RWPE2 (cell line): ENCODE results near the gene TSPAN18.

Experiments
- ATAC-seq: fragments of 200-7000 bp; cut with Tn5 transposase; 3 replicates; pipeline ENCODE4 v1.9.1; 2021; ENCODE audit warnings: low read depth
- DNase-seq: peaks from one replicate; pipeline ENCODE4 v3.0.0-alpha.2; 2020; ENCODE audit warnings: low spot score
- H3K27ac ChIP-seq: fragments of 450-650 bp; 2 replicates; pipeline ENCODE4 v1.5.1; 2017; ENCODE audit warnings: mild to moderate bottlenecking; ENCODE audit not compliant: poor library complexity, severe bottlenecking
- H3K27me3 ChIP-seq: fragments of 250-450 bp; sonication (Bioruptor Pico); 2 replicates; pipeline ENCODE4 v1.5.1; 2021; ENCODE audit warnings: mild to moderate bottlenecking, moderate library complexity; ENCODE audit not compliant: insufficient read depth, poor library complexity, severe bottlenecking
- H3K36me3 ChIP-seq: fragments of 250-450 bp; sonication (Bioruptor Pico); 2 replicates; pipeline ENCODE4 v1.5.1; 2020; ENCODE audit warnings: low read depth, mild to moderate bottlenecking, moderate library complexity
- H3K4me1 ChIP-seq: fragments of 250-450 bp; sonication (Bioruptor Pico); 2 replicates; pipeline ENCODE4 v1.5.1; 2021; ENCODE audit warnings: mild to moderate bottlenecking, moderate library complexity; ENCODE audit not compliant: insufficient read depth, poor library complexity, severe bottlenecking
- H3K4me3 ChIP-seq: fragments of 250-450 bp; sonication (Bioruptor Pico); 2 replicates; pipeline ENCODE4 v1.5.1; 2021; ENCODE audit warnings: mild to moderate bottlenecking, moderate library complexity; ENCODE audit not compliant: severe bottlenecking
- H3K9me3 ChIP-seq: fragments of 250-450 bp; sonication (Bioruptor Pico); 2 replicates; pipeline ENCODE4 v1.5.1; 2021; ENCODE audit warnings: mild to moderate bottlenecking, moderate library complexity; ENCODE audit not compliant: severe bottlenecking
- CTCF ChIP-seq: fragments of 450-650 bp; IDR thresholded peaks from one replicate; pipeline ENCODE4 v1.5.1; 2017; ENCODE audit warnings: mild to moderate bottlenecking, moderate library complexity; ENCODE audit not compliant: poor library complexity, severe bottlenecking

Gene TSPAN18

GRCh38 chr11:44826922-44827643, 100.3 kb downstream of the TSPAN18 start:
- no peak for ATAC-seq

DNA sequence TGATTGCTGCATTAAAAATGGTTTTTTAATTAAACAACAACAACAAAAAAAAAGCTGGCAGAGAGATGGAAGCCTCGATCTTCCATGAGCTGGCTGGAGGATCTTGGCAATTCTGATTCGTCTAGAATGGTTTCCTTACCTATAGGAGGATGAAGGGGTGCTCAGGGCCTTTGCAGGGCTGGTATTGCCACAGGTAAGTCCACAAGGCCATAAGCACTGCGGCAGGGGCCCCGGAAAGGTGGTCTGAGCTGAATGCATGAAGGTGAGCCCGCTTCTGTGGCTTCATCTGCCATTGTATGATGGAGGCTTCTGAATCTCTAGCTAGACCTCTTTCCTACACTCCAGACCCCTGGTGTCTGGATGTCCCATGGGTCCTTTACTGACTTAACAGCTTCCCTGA, 101.5 kb downstream of the TSPAN18 start:
- Histone ChIP-seq H3K27ac (no peak overlapping the region), H3K4me3 (no peak overlapping the region), H3K27me3 (no peaks in the 10 kb centered on the region), H3K4me1 (no peaks in the 10 kb centered on the region), H3K9me3 (no peaks in the 10 kb centered on the region), H3K36me3 (no peaks in the 10 kb centered on the region)
- DNase-seq (no peak), ATAC-seq (no peak)
- no peak for TF ChIP-seq CTCF

More at GRCh38 chr11:44826922-44827643, 100.3 kb downstream of the TSPAN18 start:
- H3K4me3 ChIP-seq, result no peak overlapping the region
- no peak for TF ChIP-seq CTCF
- H3K9me3 ChIP-seq, result no peaks in the 10 kb centered on the region
- no peaks in the 10 kb centered on the region for H3K27me3 ChIP-seq
- DNase-seq, result no peak
- H3K27ac ChIP-seq, result no peak overlapping the region
- H3K4me1 ChIP-seq, result no peaks in the 10 kb centered on the region
- no peaks in the 10 kb centered on the region for H3K36me3 ChIP-seq

DNA sequence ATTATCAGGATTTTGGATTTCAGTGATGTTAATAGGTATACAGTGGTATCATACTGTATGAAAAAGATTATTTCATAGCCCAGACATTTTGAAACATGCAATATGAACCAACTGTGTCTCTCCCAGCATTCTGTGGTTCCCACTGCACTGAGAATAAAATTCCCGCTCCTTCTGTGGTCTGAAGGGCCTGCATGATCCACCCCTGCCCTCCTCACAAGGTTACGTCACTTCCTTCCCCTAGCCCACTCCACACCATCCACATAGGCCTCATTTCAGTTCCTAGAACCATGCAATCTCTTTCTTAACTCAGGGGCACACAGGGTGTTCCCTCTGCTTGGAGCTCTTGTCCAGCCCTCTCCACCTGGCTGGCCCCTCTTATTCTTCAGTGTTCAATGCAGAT, 103.1 kb downstream of the TSPAN18 start:
- Histone ChIP-seq H3K36me3 (no peaks in the 10 kb centered on the region), H3K27me3 (no peaks in the 10 kb centered on the region), H3K4me1 (no peaks in the 10 kb centered on the region), H3K4me3 (no peak overlapping the region), H3K9me3 (no peaks in the 10 kb centered on the region), H3K27ac (no peak overlapping the region)
- no peak for ATAC-seq
- TF ChIP-seq CTCF, result no peak
- DNase-seq, result no peak

DNA sequence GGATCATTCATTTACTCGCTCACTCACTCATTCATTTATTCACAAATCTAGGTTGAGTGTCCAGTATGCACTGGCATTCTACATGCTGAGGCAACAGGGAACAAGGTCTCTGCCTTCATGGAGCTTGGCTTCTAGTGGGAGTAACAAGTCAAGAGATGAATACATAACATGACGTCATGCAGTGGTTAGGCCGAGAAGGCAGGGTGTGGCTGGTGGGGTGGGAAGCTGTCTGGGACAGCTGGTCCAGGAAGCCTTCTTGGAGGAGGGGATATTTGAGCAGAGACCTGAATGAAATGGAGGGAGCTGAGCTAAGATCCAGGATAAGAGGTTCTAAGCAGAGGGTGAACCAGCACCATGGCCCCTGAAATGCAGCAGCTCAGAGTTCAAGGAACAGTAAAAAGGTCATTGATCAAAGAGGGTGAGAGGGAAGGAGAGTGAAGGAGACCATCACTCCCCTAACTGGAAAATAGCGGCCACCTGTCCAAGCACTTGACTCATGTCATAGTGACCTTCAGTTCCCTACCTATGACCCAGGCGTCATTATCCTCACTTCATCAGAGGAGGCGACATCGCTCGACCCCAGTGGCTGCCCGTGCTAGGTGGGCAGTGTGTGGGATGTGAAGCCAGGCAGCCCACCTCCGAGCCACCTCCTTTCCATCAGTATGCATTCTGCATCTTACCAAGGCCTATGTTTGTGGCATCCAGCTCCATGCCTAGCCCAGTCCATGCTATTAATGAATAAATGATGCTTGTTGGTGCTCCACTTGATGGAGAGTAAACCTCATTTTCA, 105.0 kb downstream of the TSPAN18 start:
- Histone ChIP-seq H3K9me3 (no peaks in the 10 kb centered on the region), H3K27me3 (no peaks in the 10 kb centered on the region), H3K27ac (no peak overlapping the region), H3K36me3 (no peaks in the 10 kb centered on the region), H3K4me3 (no peak overlapping the region), H3K4me1 (no peaks in the 10 kb centered on the region)
- no peak for TF ChIP-seq CTCF
- DNase-seq (no peak), ATAC-seq (no peak)

GRCh38 chr11:44832452-44832851, 105.7 kb downstream of the TSPAN18 start:
- TF ChIP-seq CTCF, result no peak
- no peak overlapping the region for H3K4me3 ChIP-seq
- ATAC-seq, result no peak
- H3K9me3 ChIP-seq, result no peaks in the 10 kb centered on the region
- H3K27me3 ChIP-seq, result no peaks in the 10 kb centered on the region
- no peaks in the 10 kb centered on the region for H3K4me1 ChIP-seq
- no peak overlapping the region for H3K27ac ChIP-seq
- H3K36me3 ChIP-seq, result no peaks in the 10 kb centered on the region
- DNase-seq, result no peak
